ENCODE data around the gene CD200. TPM values are rescaled to one million over a fixed set of nuclear protein-coding genes. Genes with fewer than 3 reads are reported as not detected.

The CD200 gene
- total RNA-seq, 2 donors from 2014 or later: 2.0 to 2.6 TPM

- DNase-seq (no peak), ATAC-seq (no peak)
- WGBS, 2 donors: 87 to 88% methylated on average over 4 of the region's 4 CpGs
- H3K9me3 ChIP-seq: no peaks in the 10 kb centered on the region
- peaks cover 10% of the 10 kb centered on the region for H3K4me1 ChIP-seq
- H3K4me3 ChIP-seq: no peak overlapping the region
- intact Hi-C loops (cut with DNase I): no loop called here
- H3K27me3 ChIP-seq: no peaks in the 10 kb centered on the region
- no peak for TF ChIP-seq CTCF (IDR thresholded peaks at IDR 0.05)
- no peak for TF ChIP-seq POLR2A (IDR thresholded peaks at IDR 0.05)
- H3K27ac ChIP-seq: no peak overlapping the region
- H3K36me3 ChIP-seq (replicated peaks in 1 of 2; ENCODE audit: insufficient read depth in 1 of 2, low read depth in 2 of 2): no peaks in the 10 kb centered on the region
Measured at GRCh38 chr3:112319516-112320276, 13.3 kb upstream of the CD200 start.

DNA sequence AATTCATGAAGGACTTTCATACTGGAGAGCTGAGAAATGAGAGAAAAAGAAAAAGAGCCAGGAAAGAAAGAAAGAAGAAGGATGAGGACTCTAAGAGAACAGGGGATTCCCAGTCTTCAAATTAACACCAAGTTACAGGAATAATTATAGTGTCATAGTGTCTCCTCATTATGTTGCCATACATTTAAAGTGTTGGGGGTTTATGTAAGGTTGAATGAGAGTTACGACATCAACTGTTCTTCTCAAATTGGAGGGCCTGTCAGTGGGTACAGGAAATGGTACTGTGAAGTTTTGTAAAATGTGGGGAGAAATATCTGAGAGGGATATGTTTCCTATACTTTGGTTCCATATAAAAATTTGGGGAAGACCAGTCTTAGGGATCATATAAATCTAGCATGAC lies 12.3 kb upstream of the CD200 start:
- WGBS, 2 donors: 78 to 96% methylated on average over 1 of the region's 1 CpG

DNA sequence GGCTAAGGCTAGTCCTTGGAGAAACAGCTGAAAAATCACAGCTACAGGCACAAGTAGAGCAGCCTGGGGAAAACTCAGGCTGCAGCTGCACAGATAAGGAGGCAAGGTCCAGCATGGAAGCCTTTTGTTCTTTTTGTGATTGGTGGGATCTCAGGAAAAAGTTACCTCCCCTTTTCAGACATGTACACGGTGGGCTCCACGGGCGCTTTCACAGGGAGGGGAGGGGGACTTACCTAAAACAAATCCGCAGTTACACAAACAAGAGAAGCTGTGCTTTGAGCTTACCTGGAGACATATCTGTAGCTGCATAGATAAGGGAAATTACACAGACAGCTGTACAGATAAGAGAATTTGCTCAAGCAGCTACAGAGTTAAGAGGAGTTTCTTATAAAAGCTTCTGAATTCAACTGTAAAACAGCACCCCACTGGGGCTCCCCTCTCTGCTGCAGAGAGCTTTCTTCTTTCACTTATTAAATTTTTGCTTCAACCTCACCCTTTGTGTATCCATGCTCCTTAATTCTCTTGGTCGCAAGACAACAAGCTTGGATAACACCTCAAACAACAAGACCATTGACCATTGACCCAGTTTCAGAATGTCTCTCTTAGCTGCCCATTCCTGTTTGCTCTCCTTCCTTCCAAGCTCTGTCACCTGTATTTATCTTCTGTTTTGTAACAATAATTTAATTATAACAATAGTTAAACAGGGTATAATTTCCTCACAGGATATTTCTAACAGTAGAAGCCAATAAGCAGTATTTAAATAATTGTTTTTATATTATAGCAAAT lies 10.9 kb upstream of the CD200 start:
- WGBS, 2 donors: 5 to 12% methylated on average over 5 of the region's 5 CpGs
- Histone ChIP-seq H3K36me3 (replicated peaks in 1 of 2; ENCODE audit: insufficient read depth in 1 of 2, low read depth in 2 of 2) (no peaks in the 10 kb centered on the region), H3K9me3 (no peaks in the 10 kb centered on the region), H3K4me1 (peaks cover 10% of the 10 kb centered on the region), H3K27ac (peak overlapping the region in 1 of 4 donors; percentile 6), H3K4me3 (no peak overlapping the region), H3K27me3 (no peaks in the 10 kb centered on the region)
- DNase-seq (peak in 1 of 4 donors; percentile 45), ATAC-seq (peak; percentile 58)
- TF ChIP-seq CTCF (IDR thresholded peaks at IDR 0.05) (no peak), POLR2A (IDR thresholded peaks at IDR 0.05) (no peak)
- intact Hi-C loops (cut with DNase I): no loop called here

More for the DNA sequence above, 12.3 kb upstream of the CD200 start:
- TF ChIP-seq POLR2A (IDR thresholded peaks at IDR 0.05): no peak
- no peak for DNase-seq
- Histone ChIP-seq H3K27ac (no peak overlapping the region), H3K9me3 (no peaks in the 10 kb centered on the region), H3K4me3 (no peak overlapping the region), H3K4me1 (peaks cover 10% of the 10 kb centered on the region), H3K36me3 (replicated peaks in 1 of 2; ENCODE audit: insufficient read depth in 1 of 2, low read depth in 2 of 2) (no peaks in the 10 kb centered on the region), H3K27me3 (no peaks in the 10 kb centered on the region)
- no peak for ATAC-seq
- intact Hi-C loops (cut with DNase I): no loop called here

GRCh38 chr3:112327371-112327951 lies 5.5 kb upstream of the CD200 start:
- Histone ChIP-seq H3K27me3 (no peaks in the 10 kb centered on the region), H3K27ac (no peak overlapping the region), H3K9me3 (no peaks in the 10 kb centered on the region), H3K4me1 (no peaks in the 10 kb centered on the region), H3K4me3 (no peak overlapping the region), H3K36me3 (replicated peaks in 1 of 2; ENCODE audit: insufficient read depth in 1 of 2, low read depth in 2 of 2) (no peaks in the 10 kb centered on the region)
- 14 to 19% methylated on average over 2 of the region's 2 CpGs for WGBS, 2 donors
- ATAC-seq: peak; percentile 66
- peak in 2 of 4 donors; percentile 15 to 39 for DNase-seq
- TF ChIP-seq CTCF (IDR thresholded peaks at IDR 0.05): peak in 5 of 7 experiments; percentile 30 to 63 (median 54)
- no peak for TF ChIP-seq POLR2A (IDR thresholded peaks at IDR 0.05)
- intact Hi-C loops (cut with DNase I): no loop called here

- 87 to 91% methylated on average over 4 of the region's 4 CpGs for WGBS, 2 donors
- Histone ChIP-seq H3K27ac (no peak overlapping the region), H3K4me3 (no peak overlapping the region), H3K36me3 (replicated peaks in 1 of 2; ENCODE audit: insufficient read depth in 1 of 2, low read depth in 2 of 2) (no peaks in the 10 kb centered on the region), H3K9me3 (no peaks in the 10 kb centered on the region), H3K4me1 (peaks cover 5% of the 10 kb centered on the region), H3K27me3 (peaks cover 0 to 5% of the 10 kb centered on the region in 2 donors)
- ATAC-seq (no peak), DNase-seq (no peak)
- TF ChIP-seq POLR2A (IDR thresholded peaks at IDR 0.05) (no peak), CTCF (IDR thresholded peaks at IDR 0.05) (no peak)
- intact Hi-C loops (cut with DNase I): no loop called here
Measured at GRCh38 chr3:112331851-112332250, 1.1 kb upstream of the CD200 start.

Measured in body of pancreas (tissue), 4 donors.